ENCODE data around the gene KAT7.

KAT7 gene

GRCh38 chr17:49798738-49799137 is 10.3 kb downstream of the KAT7 start:
- H3K36me3 ChIP-seq (ENCODE audit: control insufficient read depth in 1 of 2, insufficient read depth in 2 of 2, low read length in 2 of 2) = peaks cover 28 to 67% of the 10 kb centered on the region in 2 donors
- H3K4me3 ChIP-seq (ENCODE audit: low read depth in 1 of 2, low read length in 2 of 2) = no peak overlapping the region
- no peaks in the 10 kb centered on the region for H3K27me3 ChIP-seq (ENCODE audit: control insufficient read depth in 1 of 2, insufficient read depth in 2 of 2, low read length in 2 of 2)
- no peak overlapping the region for H3K9ac ChIP-seq (ENCODE audit: low read depth in 1 of 2, low read length in 2 of 2)
- H3K4me1 ChIP-seq (ENCODE audit: control insufficient read depth in 1 of 2, insufficient read depth in 2 of 2, low read length in 2 of 2) = no peaks in the 10 kb centered on the region
- no peak overlapping the region for H3K27ac ChIP-seq (ENCODE audit: low read depth, low read length)
- H3K9me3 ChIP-seq (ENCODE audit: control insufficient read depth in 1 of 2, low read length in 2 of 2) = no peaks in the 10 kb centered on the region

- Histone ChIP-seq H3K9me3 (ENCODE audit: control insufficient read depth in 1 of 2, low read length in 2 of 2) (no peaks in the 10 kb centered on the region), H3K4me3 (ENCODE audit: low read depth in 1 of 2, low read length in 2 of 2) (no peak overlapping the region), H3K27me3 (ENCODE audit: control insufficient read depth in 1 of 2, insufficient read depth in 2 of 2, low read length in 2 of 2) (no peaks in the 10 kb centered on the region), H3K36me3 (ENCODE audit: control insufficient read depth in 1 of 2, insufficient read depth in 2 of 2, low read length in 2 of 2) (peaks cover 35 to 74% of the 10 kb centered on the region in 2 donors), H3K4me1 (ENCODE audit: control insufficient read depth in 1 of 2, insufficient read depth in 2 of 2, low read length in 2 of 2) (no peaks in the 10 kb centered on the region), H3K27ac (ENCODE audit: low read depth, low read length) (no peak overlapping the region), H3K9ac (ENCODE audit: low read depth in 1 of 2, low read length in 2 of 2) (no peak overlapping the region)
These were observed 20.6 kb downstream of the KAT7 start for GRCh38 chr17:49809056-49809455.

- Histone ChIP-seq H3K27ac (ENCODE audit: low read depth, low read length) (no peak overlapping the region), H3K9ac (ENCODE audit: low read depth in 1 of 2, low read length in 2 of 2) (no peak overlapping the region), H3K4me1 (ENCODE audit: control insufficient read depth in 1 of 2, insufficient read depth in 2 of 2, low read length in 2 of 2) (no peaks in the 10 kb centered on the region)
These were observed 26.5 kb downstream of the KAT7 start for GRCh38 chr17:49814781-49815529.

GRCh38 chr17:49815761-49816281 is 27.3 kb downstream of the KAT7 start:
- no peak overlapping the region for H3K9ac ChIP-seq (ENCODE audit: low read depth in 1 of 2, low read length in 2 of 2)
- H3K27ac ChIP-seq (ENCODE audit: low read depth, low read length) = no peak overlapping the region
- no peak overlapping the region for H3K4me3 ChIP-seq (ENCODE audit: low read depth in 1 of 2, low read length in 2 of 2)
- peaks cover 25 to 73% of the 10 kb centered on the region in 2 donors for H3K36me3 ChIP-seq (ENCODE audit: control insufficient read depth in 1 of 2, insufficient read depth in 2 of 2, low read length in 2 of 2)
- H3K9me3 ChIP-seq (ENCODE audit: control insufficient read depth in 1 of 2, low read length in 2 of 2) = no peaks in the 10 kb centered on the region
- H3K4me1 ChIP-seq (ENCODE audit: control insufficient read depth in 1 of 2, insufficient read depth in 2 of 2, low read length in 2 of 2) = no peaks in the 10 kb centered on the region
- H3K27me3 ChIP-seq (ENCODE audit: control insufficient read depth in 1 of 2, insufficient read depth in 2 of 2, low read length in 2 of 2) = no peaks in the 10 kb centered on the region

More at GRCh38 chr17:49814781-49815529, 26.5 kb downstream of the KAT7 start:
- Histone ChIP-seq H3K4me3 (ENCODE audit: low read depth in 1 of 2, low read length in 2 of 2) (no peak overlapping the region), H3K9me3 (ENCODE audit: control insufficient read depth in 1 of 2, low read length in 2 of 2) (no peaks in the 10 kb centered on the region), H3K27me3 (ENCODE audit: control insufficient read depth in 1 of 2, insufficient read depth in 2 of 2, low read length in 2 of 2) (no peaks in the 10 kb centered on the region), H3K36me3 (ENCODE audit: control insufficient read depth in 1 of 2, insufficient read depth in 2 of 2, low read length in 2 of 2) (peaks cover 25 to 75% of the 10 kb centered on the region in 2 donors)

DNA sequence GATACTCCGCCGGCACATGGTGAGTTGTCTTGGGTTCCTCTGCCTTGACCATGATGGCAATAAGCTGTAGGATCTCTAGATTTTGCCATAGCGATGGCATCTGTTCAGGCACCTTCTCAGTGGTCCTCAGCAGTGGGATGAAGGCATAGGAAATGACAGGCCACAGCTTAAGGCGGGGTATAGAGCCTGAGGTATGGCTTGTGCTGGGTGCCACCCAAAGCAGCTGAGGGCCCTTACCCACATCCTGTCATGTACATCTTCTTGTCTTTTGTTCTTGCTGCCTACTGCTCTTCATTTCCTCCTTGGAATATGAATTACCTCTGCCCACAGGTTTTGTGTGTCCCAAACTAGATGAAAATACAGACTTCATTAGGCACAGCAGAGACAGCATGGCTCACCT is 29.5 kb downstream of the KAT7 start:
- H3K9me3 ChIP-seq (ENCODE audit: control insufficient read depth in 1 of 2, low read length in 2 of 2) = no peaks in the 10 kb centered on the region
- peaks cover 0 to 5% of the 10 kb centered on the region in 2 donors for H3K4me1 ChIP-seq (ENCODE audit: control insufficient read depth in 1 of 2, insufficient read depth in 2 of 2, low read length in 2 of 2)
- H3K27ac ChIP-seq (ENCODE audit: low read depth, low read length) = no peak overlapping the region
- no peaks in the 10 kb centered on the region for H3K27me3 ChIP-seq (ENCODE audit: control insufficient read depth in 1 of 2, insufficient read depth in 2 of 2, low read length in 2 of 2)
- H3K4me3 ChIP-seq (ENCODE audit: low read depth in 1 of 2, low read length in 2 of 2) = no peak overlapping the region
- H3K36me3 ChIP-seq (ENCODE audit: control insufficient read depth in 1 of 2, insufficient read depth in 2 of 2, low read length in 2 of 2) = peaks cover 35 to 84% of the 10 kb centered on the region in 2 donors
- no peak overlapping the region for H3K9ac ChIP-seq (ENCODE audit: low read depth in 1 of 2, low read length in 2 of 2)

- Histone ChIP-seq H3K36me3 (ENCODE audit: control insufficient read depth in 1 of 2, insufficient read depth in 2 of 2, low read length in 2 of 2) (peaks cover 45 to 84% of the 10 kb centered on the region in 2 donors), H3K27me3 (ENCODE audit: control insufficient read depth in 1 of 2, insufficient read depth in 2 of 2, low read length in 2 of 2) (no peaks in the 10 kb centered on the region), H3K4me1 (ENCODE audit: control insufficient read depth in 1 of 2, insufficient read depth in 2 of 2, low read length in 2 of 2) (peaks cover 0 to 5% of the 10 kb centered on the region in 2 donors), H3K27ac (ENCODE audit: low read depth, low read length) (no peak overlapping the region), H3K4me3 (ENCODE audit: low read depth in 1 of 2, low read length in 2 of 2) (no peak overlapping the region), H3K9me3 (ENCODE audit: control insufficient read depth in 1 of 2, low read length in 2 of 2) (no peaks in the 10 kb centered on the region), H3K9ac (ENCODE audit: low read depth in 1 of 2, low read length in 2 of 2) (no peak overlapping the region)
These were observed 30.7 kb downstream of the KAT7 start for GRCh38 chr17:49819138-49819537.

- Histone ChIP-seq H3K27me3 (ENCODE audit: control insufficient read depth in 1 of 2, insufficient read depth in 2 of 2, low read length in 2 of 2) (no peaks in the 10 kb centered on the region), H3K4me1 (ENCODE audit: control insufficient read depth in 1 of 2, insufficient read depth in 2 of 2, low read length in 2 of 2) (peaks cover 0 to 5% of the 10 kb centered on the region in 2 donors), H3K27ac (ENCODE audit: low read depth, low read length) (no peak overlapping the region), H3K9me3 (ENCODE audit: control insufficient read depth in 1 of 2, low read length in 2 of 2) (no peaks in the 10 kb centered on the region), H3K4me3 (ENCODE audit: low read depth in 1 of 2, low read length in 2 of 2) (no peak overlapping the region), H3K36me3 (ENCODE audit: control insufficient read depth in 1 of 2, insufficient read depth in 2 of 2, low read length in 2 of 2) (peaks cover 45 to 86% of the 10 kb centered on the region in 2 donors), H3K9ac (ENCODE audit: low read depth in 1 of 2, low read length in 2 of 2) (no peak overlapping the region)
These were observed 31.2 kb downstream of the KAT7 start for GRCh38 chr17:49819651-49820050.

GRCh38 chr17:49820773-49821172 is 32.3 kb downstream of the KAT7 start:
- Histone ChIP-seq H3K4me3 (ENCODE audit: low read depth in 1 of 2, low read length in 2 of 2) (no peak overlapping the region), H3K36me3 (ENCODE audit: control insufficient read depth in 1 of 2, insufficient read depth in 2 of 2, low read length in 2 of 2) (peaks cover 44 to 86% of the 10 kb centered on the region in 2 donors), H3K4me1 (ENCODE audit: control insufficient read depth in 1 of 2, insufficient read depth in 2 of 2, low read length in 2 of 2) (peaks cover 0 to 5% of the 10 kb centered on the region in 2 donors), H3K9me3 (ENCODE audit: control insufficient read depth in 1 of 2, low read length in 2 of 2) (no peaks in the 10 kb centered on the region), H3K9ac (ENCODE audit: low read depth in 1 of 2, low read length in 2 of 2) (no peak overlapping the region), H3K27me3 (ENCODE audit: control insufficient read depth in 1 of 2, insufficient read depth in 2 of 2, low read length in 2 of 2) (no peaks in the 10 kb centered on the region), H3K27ac (ENCODE audit: low read depth, low read length) (no peak overlapping the region)

GRCh38 chr17:49821466-49821865 is 33.0 kb downstream of the KAT7 start:
- no peak overlapping the region for H3K4me3 ChIP-seq (ENCODE audit: low read depth in 1 of 2, low read length in 2 of 2)
- H3K4me1 ChIP-seq (ENCODE audit: control insufficient read depth in 1 of 2, insufficient read depth in 2 of 2, low read length in 2 of 2) = peaks cover 0 to 5% of the 10 kb centered on the region in 2 donors
- H3K9me3 ChIP-seq (ENCODE audit: control insufficient read depth in 1 of 2, low read length in 2 of 2) = no peaks in the 10 kb centered on the region
- peaks cover 48 to 86% of the 10 kb centered on the region in 2 donors for H3K36me3 ChIP-seq (ENCODE audit: control insufficient read depth in 1 of 2, insufficient read depth in 2 of 2, low read length in 2 of 2)
- H3K27ac ChIP-seq (ENCODE audit: low read depth, low read length) = no peak overlapping the region
- H3K9ac ChIP-seq (ENCODE audit: low read depth in 1 of 2, low read length in 2 of 2) = no peak overlapping the region
- H3K27me3 ChIP-seq (ENCODE audit: control insufficient read depth in 1 of 2, insufficient read depth in 2 of 2, low read length in 2 of 2) = no peaks in the 10 kb centered on the region

DNA sequence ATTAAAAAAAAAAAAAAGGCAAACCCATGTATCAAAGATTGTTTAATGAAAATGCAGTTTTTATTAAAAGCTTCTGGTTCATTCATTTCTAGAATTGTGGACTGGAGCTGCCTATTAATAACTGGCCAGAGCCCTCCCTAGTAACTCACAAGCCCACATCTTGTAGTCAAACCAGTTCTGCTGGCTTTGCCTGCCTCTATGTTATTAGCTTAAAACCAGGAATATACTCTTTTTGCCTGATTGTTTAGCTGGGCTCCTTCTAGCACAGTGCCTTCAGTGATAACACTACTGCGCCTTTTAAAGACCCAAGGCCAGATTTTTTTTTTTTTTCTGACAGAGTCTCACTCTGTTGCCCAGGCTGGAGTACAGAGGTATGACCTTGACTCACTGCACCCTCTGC is 33.4 kb downstream of the KAT7 start:
- H3K4me1 ChIP-seq (ENCODE audit: control insufficient read depth in 1 of 2, insufficient read depth in 2 of 2, low read length in 2 of 2) = peaks cover 0 to 5% of the 10 kb centered on the region in 2 donors

More for the DNA sequence above, 33.4 kb downstream of the KAT7 start:
- H3K27me3 ChIP-seq (ENCODE audit: control insufficient read depth in 1 of 2, insufficient read depth in 2 of 2, low read length in 2 of 2) = no peaks in the 10 kb centered on the region
- no peaks in the 10 kb centered on the region for H3K9me3 ChIP-seq (ENCODE audit: control insufficient read depth in 1 of 2, low read length in 2 of 2)
- no peak overlapping the region for H3K27ac ChIP-seq (ENCODE audit: low read depth, low read length)
- no peak overlapping the region for H3K4me3 ChIP-seq (ENCODE audit: low read depth in 1 of 2, low read length in 2 of 2)
- peaks cover 48 to 86% of the 10 kb centered on the region in 2 donors for H3K36me3 ChIP-seq (ENCODE audit: control insufficient read depth in 1 of 2, insufficient read depth in 2 of 2, low read length in 2 of 2)
- H3K9ac ChIP-seq (ENCODE audit: low read depth in 1 of 2, low read length in 2 of 2) = no peak overlapping the region
